Measurements from ENCODE around the gene USP4.

The USP4 gene

GRCh38 chr3:49300595-49300994, 39.3 kb downstream of the USP4 start:
- peaks cover 2% of the 10 kb centered on the region for H3K4me1 ChIP-seq
- H3K36me3 ChIP-seq, result peaks cover 100% of the 10 kb centered on the region
- H4K20me1 ChIP-seq, result 0 out of 2 replicates have a peak, but pooled peaks cover 7% of the 10 kb centered on the region
- H3K9ac ChIP-seq, result no peak overlapping the region
- no peak for TF ChIP-seq Cebpa-rat (IDR thresholded peaks at IDR 0.05)
- H3K4me3 ChIP-seq, result no peak overlapping the region
- H3K4me2 ChIP-seq, result no peak overlapping the region
- no peaks in the 10 kb centered on the region for H3K27me3 ChIP-seq
- no peaks in the 10 kb centered on the region for H3K9me3 ChIP-seq
- H3K27ac ChIP-seq, result no peak overlapping the region

- Histone ChIP-seq H3K9ac (no peak overlapping the region), H3K4me2 (no peak overlapping the region), H3K27ac (no peak overlapping the region), H3K9me3 (no peaks in the 10 kb centered on the region), H4K20me1 (0 out of 2 replicates have a peak, but pooled peaks cover 7% of the 10 kb centered on the region), H3K4me1 (no peaks in the 10 kb centered on the region), H3K4me3 (no peak overlapping the region), H3K27me3 (no peaks in the 10 kb centered on the region), H3K36me3 (peaks cover 100% of the 10 kb centered on the region)
- TF ChIP-seq Cebpa-rat (IDR thresholded peaks at IDR 0.05), result no peak
Measured at GRCh38 chr3:49298511-49298910, 41.3 kb downstream of the USP4 start.

- H3K4me2 ChIP-seq, result no peak overlapping the region
- H3K9me3 ChIP-seq, result no peaks in the 10 kb centered on the region
- H3K9ac ChIP-seq, result no peak overlapping the region
- no peaks in the 10 kb centered on the region for H3K27me3 ChIP-seq
- H3K4me1 ChIP-seq, result no peaks in the 10 kb centered on the region
- H3K4me3 ChIP-seq, result no peak overlapping the region
- no peaks in the 10 kb centered on the region for H4K20me1 ChIP-seq
- no peak overlapping the region for H3K27ac ChIP-seq
- TF ChIP-seq Cebpa-rat (IDR thresholded peaks at IDR 0.05), result no peak
- H3K36me3 ChIP-seq, result peaks cover 100% of the 10 kb centered on the region
Measured at GRCh38 chr3:49296781-49297411, 43.0 kb downstream of the USP4 start.

- Histone ChIP-seq H3K4me1 (no peaks in the 10 kb centered on the region), H3K9me3 (no peaks in the 10 kb centered on the region), H3K27me3 (no peaks in the 10 kb centered on the region), H4K20me1 (no peaks in the 10 kb centered on the region), H3K4me2 (no peak overlapping the region), H3K9ac (no peak overlapping the region), H3K36me3 (peaks cover 100% of the 10 kb centered on the region), H3K27ac (no peak overlapping the region), H3K4me3 (no peak overlapping the region)
- TF ChIP-seq Cebpa-rat (IDR thresholded peaks at IDR 0.05), result no peak
Measured at GRCh38 chr3:49295489-49296058, 44.3 kb downstream of the USP4 start.

GRCh38 chr3:49294343-49294742, 45.5 kb downstream of the USP4 start:
- H3K4me3 ChIP-seq, result no peak overlapping the region
- peaks cover 100% of the 10 kb centered on the region for H3K36me3 ChIP-seq
- TF ChIP-seq Cebpa-rat (IDR thresholded peaks at IDR 0.05), result no peak
- H3K27ac ChIP-seq, result no peak overlapping the region
- H3K9ac ChIP-seq, result no peak overlapping the region
- no peaks in the 10 kb centered on the region for H3K27me3 ChIP-seq
- H3K4me1 ChIP-seq, result no peaks in the 10 kb centered on the region
- H4K20me1 ChIP-seq, result no peaks in the 10 kb centered on the region
- no peak overlapping the region for H3K4me2 ChIP-seq
- no peaks in the 10 kb centered on the region for H3K9me3 ChIP-seq

- Histone ChIP-seq H3K9ac (peak overlapping the region; percentile 69), H3K4me2 (peak overlapping the region; percentile 90), H4K20me1 (no peaks in the 10 kb centered on the region), H3K4me3 (peak overlapping the region; percentile 46; the same call in 1 of the 2 replicates), H3K9me3 (no peaks in the 10 kb centered on the region), H3K36me3 (peaks cover 99% of the 10 kb centered on the region), H3K27me3 (no peaks in the 10 kb centered on the region), H3K4me1 (peaks cover 46% of the 10 kb centered on the region), H3K27ac (peak overlapping the region; percentile 84)
- no peak for TF ChIP-seq Cebpa-rat (IDR thresholded peaks at IDR 0.05)
Measured at GRCh38 chr3:49283997-49284396, 55.9 kb downstream of the USP4 start.

- no peaks in the 10 kb centered on the region for H3K27me3 ChIP-seq
- 0 out of 2 replicates have a peak overlapping the region, but pooled peaks have one; percentile 10 for H3K4me2 ChIP-seq
- H3K36me3 ChIP-seq, result peaks cover 58% of the 10 kb centered on the region
- H3K4me3 ChIP-seq, result no peak overlapping the region
- H3K27ac ChIP-seq, result no peak overlapping the region
- no peak overlapping the region for H3K9ac ChIP-seq
- H3K4me1 ChIP-seq, result peaks cover 62% of the 10 kb centered on the region
- H3K9me3 ChIP-seq, result no peaks in the 10 kb centered on the region
- TF ChIP-seq Cebpa-rat (IDR thresholded peaks at IDR 0.05), result no peak
- no peaks in the 10 kb centered on the region for H4K20me1 ChIP-seq
Measured at GRCh38 chr3:49279376-49279775, 60.5 kb downstream of the USP4 start.

GRCh38 chr3:49278548-49278947, 61.3 kb downstream of the USP4 start:
- Histone ChIP-seq H3K4me1 (peaks cover 54% of the 10 kb centered on the region), H3K4me3 (no peak overlapping the region), H3K27ac (peak overlapping the region; percentile 90), H3K4me2 (peak overlapping the region; percentile 98), H3K9me3 (no peaks in the 10 kb centered on the region), H3K9ac (peak overlapping the region; percentile 80; the same call in 1 of the 2 replicates), H3K27me3 (no peaks in the 10 kb centered on the region), H4K20me1 (no peaks in the 10 kb centered on the region), H3K36me3 (peaks cover 54% of the 10 kb centered on the region)
- no peak for TF ChIP-seq Cebpa-rat (IDR thresholded peaks at IDR 0.05)

- TF ChIP-seq Cebpa-rat (IDR thresholded peaks at IDR 0.05), result no peak
- Histone ChIP-seq H3K27ac (peak overlapping the region; percentile 90), H3K9ac (peak overlapping the region; percentile 80), H3K4me1 (peaks cover 47% of the 10 kb centered on the region), H3K36me3 (peaks cover 53% of the 10 kb centered on the region), H3K4me2 (peak overlapping the region; percentile 98), H4K20me1 (no peaks in the 10 kb centered on the region), H3K9me3 (no peaks in the 10 kb centered on the region), H3K27me3 (no peaks in the 10 kb centered on the region), H3K4me3 (peak overlapping the region; percentile 63)
Measured at GRCh38 chr3:49277383-49277775, 62.5 kb downstream of the USP4 start.

Measured in BLaER1 (cell line).